ENCODE measurements around the gene CDHR2.
A peak's percentile ranks its signal among the peaks of the same experiment; 100 is the strongest.

CDHR2 gene

GRCh38 chr5:176531902-176532493 lies 17.1 kb upstream of the CDHR2 start:
- H3K4me3 ChIP-seq (ENCODE audit: low read depth, low read length), result no peak overlapping the region
- no peak for DNase-seq (ENCODE audit: low read depth)
- TF ChIP-seq CTCF (IDR thresholded peaks at IDR 0.05; ENCODE audit: control insufficient read depth, extremely low read depth, insufficient read depth), result no peak

- no peak for TF ChIP-seq CTCF (IDR thresholded peaks at IDR 0.05; ENCODE audit: control insufficient read depth, extremely low read depth, insufficient read depth)
- DNase-seq (ENCODE audit: low read depth), result no peak
- H3K4me3 ChIP-seq (ENCODE audit: low read depth, low read length), result no peak overlapping the region
Measured at GRCh38 chr5:176532795-176533194, 16.3 kb upstream of the CDHR2 start.

- no peak for TF ChIP-seq CTCF (IDR thresholded peaks at IDR 0.05; ENCODE audit: control insufficient read depth, extremely low read depth, insufficient read depth)
- no peak for DNase-seq (ENCODE audit: low read depth)
- H3K4me3 ChIP-seq (ENCODE audit: low read depth, low read length), result no peak overlapping the region
Measured at GRCh38 chr5:176533390-176533789, 15.8 kb upstream of the CDHR2 start.

- no peak for DNase-seq (ENCODE audit: low read depth)
- H3K4me3 ChIP-seq (ENCODE audit: low read depth, low read length), result peak overlapping the region; percentile 22; the same call in 1 of the 2 replicates
- no peak for TF ChIP-seq CTCF (IDR thresholded peaks at IDR 0.05; ENCODE audit: control insufficient read depth, extremely low read depth, insufficient read depth)
Measured at GRCh38 chr5:176533894-176534611, 15.1 kb upstream of the CDHR2 start.

GRCh38 chr5:176534640-176535039 lies 14.5 kb upstream of the CDHR2 start:
- TF ChIP-seq CTCF (IDR thresholded peaks at IDR 0.05; ENCODE audit: control insufficient read depth, extremely low read depth, insufficient read depth), result no peak
- peak overlapping the region; percentile 22 for H3K4me3 ChIP-seq (ENCODE audit: low read depth, low read length)
- no peak for DNase-seq (ENCODE audit: low read depth)

- no peak for TF ChIP-seq CTCF (IDR thresholded peaks at IDR 0.05; ENCODE audit: control insufficient read depth, extremely low read depth, insufficient read depth)
- peak overlapping the region; percentile 93 for H3K4me3 ChIP-seq (ENCODE audit: low read depth, low read length)
- no peak for DNase-seq (ENCODE audit: low read depth)
Measured at GRCh38 chr5:176535101-176535663, 14.0 kb upstream of the CDHR2 start.

Data from LNCaP clone FGC (cell line).